Measurements from ENCODE around the gene TUBB4A. TPM values are rescaled to one million over a fixed set of nuclear protein-coding genes. Genes with fewer than 3 reads are reported as not detected.
A peak's percentile ranks its signal among the peaks of the same experiment; 100 is the strongest.

Gene TUBB4A
- total and polyA plus RNA-seq, 2 donors (not counting 1 experiment from before 2014, with no cell fraction given): not detected

GRCh38 chr19:6459262-6460098, 42.6 kb downstream of the TUBB4A start, which contains the start of gene SLC25A23:
Gene SLC25A23, minus strand, starts transcription at chr19:6459792. Its CDS starts 164 bp downstream, at chr19:6459628.
- Histone ChIP-seq H3K9ac (ENCODE audit: insufficient read depth, low read length) (peak within 1 kb of the TSS; percentile 32), H3K79me2 (ENCODE audit: control insufficient read depth, insufficient read depth, low read length) (no peaks in the 10 kb centered on the region), H4K20me1 (ENCODE audit: control insufficient read depth, extremely low read depth, insufficient read depth, low read length) (no peaks in the 10 kb centered on the region), H3K27ac (ENCODE audit: insufficient read depth, low read length) (no peak within 1 kb of the TSS), H3K4me2 (ENCODE audit: extremely low read depth, insufficient read depth, low read length) (peak within 1 kb of the TSS; percentile 98), H3K36me3 (ENCODE audit: control insufficient read depth, insufficient read depth, low read length) (peaks cover 2% of the 10 kb centered on the region), H2AFZ (ENCODE audit: low read length) (peak within 1 kb of the TSS; percentile 92), H3K4me1 (ENCODE audit: control insufficient read depth, extremely low read depth, insufficient read depth, low read length) (peaks cover 2% of the 10 kb centered on the region), H3K9me3 (ENCODE audit: control insufficient read depth, insufficient read depth, low read depth, low read length) (no peaks in the 10 kb centered on the region), H3K4me3 (replicated peaks in 1 of 4; ENCODE audit: control extremely low read depth in 1 of 4, insufficient read depth in 1 of 4, low read depth in 3 of 4, low read length in 4 of 4) (peak within 1 kb of the TSS; percentile 57 to 81 (median 68)), H3K27me3 (ENCODE audit: control insufficient read depth, insufficient read depth, low read length) (peaks cover 4% of the 10 kb centered on the region)
- TF ChIP-seq EZH2 (IDR thresholded peaks at IDR 0.05; ENCODE audit: low read length, missing control alignments) (no peak), CTCF (conservative IDR thresholded peaks at IDR 0.05 in 1 of 2, IDR thresholded peaks at IDR 0.05 in 1 of 2; ENCODE audit: low read depth in 1 of 2, low read length in 2 of 2) (no peak)
- peak; percentile 73 to 75 for DNase-seq (ENCODE audit: low read depth in 2 of 2)

GRCh38 chr19:6458695-6459261, 43.3 kb downstream of the TUBB4A start:
- Histone ChIP-seq H3K4me1 (ENCODE audit: control insufficient read depth, extremely low read depth, insufficient read depth, low read length) (peaks cover 2% of the 10 kb centered on the region), H3K4me2 (ENCODE audit: extremely low read depth, insufficient read depth, low read length) (peak overlapping the region; percentile 98), H3K79me2 (ENCODE audit: control insufficient read depth, insufficient read depth, low read length) (no peaks in the 10 kb centered on the region), H3K9me3 (ENCODE audit: control insufficient read depth, insufficient read depth, low read depth, low read length) (no peaks in the 10 kb centered on the region), H3K27me3 (ENCODE audit: control insufficient read depth, insufficient read depth, low read length) (peaks cover under 1% of the 10 kb centered on the region), H4K20me1 (ENCODE audit: control insufficient read depth, extremely low read depth, insufficient read depth, low read length) (no peaks in the 10 kb centered on the region), H3K9ac (ENCODE audit: insufficient read depth, low read length) (peak overlapping the region; percentile 32), H3K4me3 (replicated peaks in 1 of 4; ENCODE audit: control extremely low read depth in 1 of 4, insufficient read depth in 1 of 4, low read depth in 3 of 4, low read length in 4 of 4) (peak overlapping the region; percentile 54 to 68 (median 62)), H3K27ac (ENCODE audit: insufficient read depth, low read length) (no peak overlapping the region), H2AFZ (ENCODE audit: low read length) (no peak overlapping the region), H3K36me3 (ENCODE audit: control insufficient read depth, insufficient read depth, low read length) (peaks cover 2% of the 10 kb centered on the region)
- TF ChIP-seq EZH2 (IDR thresholded peaks at IDR 0.05; ENCODE audit: low read length, missing control alignments) (no peak), CTCF (conservative IDR thresholded peaks at IDR 0.05 in 1 of 2, IDR thresholded peaks at IDR 0.05 in 1 of 2; ENCODE audit: low read depth in 1 of 2, low read length in 2 of 2) (no peak)
- no peak for DNase-seq (ENCODE audit: low read depth in 2 of 2)

GRCh38 chr19:6457958-6458694, 44.0 kb downstream of the TUBB4A start:
- Histone ChIP-seq H3K27me3 (ENCODE audit: control insufficient read depth, insufficient read depth, low read length) (no peaks in the 10 kb centered on the region), H3K9me3 (ENCODE audit: control insufficient read depth, insufficient read depth, low read depth, low read length) (no peaks in the 10 kb centered on the region), H3K4me3 (replicated peaks in 1 of 4; ENCODE audit: control extremely low read depth in 1 of 4, insufficient read depth in 1 of 4, low read depth in 3 of 4, low read length in 4 of 4) (peak overlapping the region in 1 of 4 experiments; percentile 68), H3K9ac (ENCODE audit: insufficient read depth, low read length) (no peak overlapping the region), H3K4me2 (ENCODE audit: extremely low read depth, insufficient read depth, low read length) (no peak overlapping the region), H3K4me1 (ENCODE audit: control insufficient read depth, extremely low read depth, insufficient read depth, low read length) (peaks cover 2% of the 10 kb centered on the region), H2AFZ (ENCODE audit: low read length) (no peak overlapping the region), H3K36me3 (ENCODE audit: control insufficient read depth, insufficient read depth, low read length) (peaks cover 2% of the 10 kb centered on the region), H4K20me1 (ENCODE audit: control insufficient read depth, extremely low read depth, insufficient read depth, low read length) (no peaks in the 10 kb centered on the region), H3K79me2 (ENCODE audit: control insufficient read depth, insufficient read depth, low read length) (no peaks in the 10 kb centered on the region), H3K27ac (ENCODE audit: insufficient read depth, low read length) (no peak overlapping the region)
- DNase-seq (ENCODE audit: low read depth in 2 of 2): no peak
- no peak for TF ChIP-seq EZH2 (IDR thresholded peaks at IDR 0.05; ENCODE audit: low read length, missing control alignments)
- no peak for TF ChIP-seq CTCF (conservative IDR thresholded peaks at IDR 0.05 in 1 of 2, IDR thresholded peaks at IDR 0.05 in 1 of 2; ENCODE audit: low read depth in 1 of 2, low read length in 2 of 2)

All from fibroblast of lung (primary cell).